BE2C (cell line): Measurements from ENCODE around the gene MBNL1.

Experiments
- DNase-seq: peaks from one replicate; pipeline ENCODE4 v3.0.0-alpha.2; 2020
- H3K27me3 ChIP-seq: fragments of 250-450 bp; sonication (Bioruptor Pico); 2 replicates; pipeline ENCODE4 v1.5.1; 2020; ENCODE audit warnings: mild to moderate bottlenecking
- H3K36me3 ChIP-seq: fragments of 250-450 bp; sonication (Bioruptor Pico); 2 replicates; pipeline ENCODE4 v1.5.1; 2020; ENCODE audit warnings: mild to moderate bottlenecking
- H3K4me1 ChIP-seq: fragments of 250-450 bp; sonication (Bioruptor Pico); 2 replicates; pipeline ENCODE4 v1.5.1; 2020
- H3K4me3 ChIP-seq: 2 replicates; pipeline ENCODE4 v1.5.1; 2011; ENCODE audit warnings: low read depth, low read length
- H3K9me3 ChIP-seq: fragments of 250-450 bp; sonication (Bioruptor Pico); 2 replicates; pipeline ENCODE4 v1.5.1; 2020
- CTCF ChIP-seq: IDR thresholded peaks from 2 replicates; pipeline ENCODE4 v1.5.1; 2012; ENCODE audit warnings: mild to moderate bottlenecking, low read depth, low read length

MBNL1 gene

GRCh38 chr3:152317956-152318355, 49.2 kb downstream of the MBNL1 start:
- H3K27me3 ChIP-seq: no peaks in the 10 kb centered on the region
- no peak for TF ChIP-seq CTCF
- H3K9me3 ChIP-seq: no peaks in the 10 kb centered on the region
- no peak for DNase-seq
- H3K4me1 ChIP-seq: peaks cover 14% of the 10 kb centered on the region
- H3K4me3 ChIP-seq: no peak overlapping the region
- no peaks in the 10 kb centered on the region for H3K36me3 ChIP-seq

GRCh38 chr3:152318512-152318911, 49.8 kb downstream of the MBNL1 start:
- Histone ChIP-seq H3K9me3 (no peaks in the 10 kb centered on the region), H3K27me3 (no peaks in the 10 kb centered on the region), H3K4me1 (peaks cover 14% of the 10 kb centered on the region), H3K36me3 (no peaks in the 10 kb centered on the region), H3K4me3 (no peak overlapping the region)
- DNase-seq: no peak
- TF ChIP-seq CTCF: no peak

- Histone ChIP-seq H3K36me3 (no peaks in the 10 kb centered on the region), H3K4me1 (peaks cover 14% of the 10 kb centered on the region), H3K27me3 (no peaks in the 10 kb centered on the region), H3K4me3 (no peak overlapping the region), H3K9me3 (no peaks in the 10 kb centered on the region)
- TF ChIP-seq CTCF: no peak
- no peak for DNase-seq
Measured at GRCh38 chr3:152319256-152319655, 50.5 kb downstream of the MBNL1 start.

GRCh38 chr3:152319831-152320617, 51.3 kb downstream of the MBNL1 start:
- Histone ChIP-seq H3K4me1 (peaks cover 14% of the 10 kb centered on the region), H3K27me3 (no peaks in the 10 kb centered on the region), H3K4me3 (no peak overlapping the region), H3K36me3 (no peaks in the 10 kb centered on the region), H3K9me3 (no peaks in the 10 kb centered on the region)
- TF ChIP-seq CTCF: no peak
- DNase-seq: peak; percentile 78

- peaks cover 14% of the 10 kb centered on the region for H3K4me1 ChIP-seq
- H3K4me3 ChIP-seq: no peak overlapping the region
- no peaks in the 10 kb centered on the region for H3K9me3 ChIP-seq
- no peaks in the 10 kb centered on the region for H3K36me3 ChIP-seq
- TF ChIP-seq CTCF: no peak
- DNase-seq: no peak
- H3K27me3 ChIP-seq: no peaks in the 10 kb centered on the region
Measured at GRCh38 chr3:152321200-152321954, 52.6 kb downstream of the MBNL1 start.

GRCh38 chr3:152321955-152322377, 53.2 kb downstream of the MBNL1 start:
- no peaks in the 10 kb centered on the region for H3K27me3 ChIP-seq
- H3K4me1 ChIP-seq: peaks cover 14% of the 10 kb centered on the region
- DNase-seq: no peak
- no peak for TF ChIP-seq CTCF
- H3K4me3 ChIP-seq: no peak overlapping the region
- no peaks in the 10 kb centered on the region for H3K9me3 ChIP-seq
- H3K36me3 ChIP-seq: no peaks in the 10 kb centered on the region
